ENCODE measurements around the gene SRXN1. TPM values are rescaled to one million over a fixed set of nuclear protein-coding genes. Genes with fewer than 3 reads are reported as not detected.

Gene SRXN1
- total RNA-seq, 1 experiment from 2014 or later = 512 TPM

DNA sequence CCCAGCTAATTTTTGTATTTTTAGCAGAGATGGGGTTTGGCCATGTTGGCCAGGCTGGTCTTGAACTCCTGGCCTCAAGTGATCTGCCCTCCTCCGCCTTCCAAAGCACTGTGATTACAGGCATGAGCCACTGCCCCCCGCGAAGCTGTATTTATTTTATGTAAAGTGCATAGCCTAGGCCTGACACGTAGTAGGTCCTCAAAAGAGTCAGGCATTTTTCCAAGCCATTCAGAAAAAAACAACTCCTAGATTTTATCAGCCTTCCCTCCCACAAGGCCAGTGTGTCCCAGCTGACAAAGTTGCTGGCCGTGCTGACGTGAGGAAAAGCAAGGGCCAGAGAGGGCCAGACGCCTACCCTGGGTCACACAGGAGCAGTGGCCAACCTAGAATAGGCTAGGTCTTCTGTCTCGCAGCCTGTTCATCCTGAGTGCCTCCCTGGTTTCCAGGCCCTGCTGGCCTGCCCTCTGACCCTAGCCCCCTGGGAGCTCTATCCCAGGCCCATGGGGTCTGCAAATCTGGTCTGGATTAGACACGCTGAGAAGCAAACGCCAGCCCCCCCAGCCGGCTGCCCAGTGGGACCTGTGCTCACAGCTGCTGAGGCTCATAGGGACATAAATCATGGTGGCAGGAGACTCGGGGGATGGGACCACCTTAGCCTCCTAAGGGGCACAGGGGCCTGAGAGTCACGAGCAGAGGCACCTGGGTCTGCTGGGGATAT, 54.7 kb downstream of the SRXN1 start:
- in situ Hi-C loops (cut with HindIII; ENCODE audit: low pct_unique_long_range_greater_than_20kb, low sequenced_read_pairs) = no loop called here
- no peak for DNase-seq (ENCODE audit: low read depth)

DNA sequence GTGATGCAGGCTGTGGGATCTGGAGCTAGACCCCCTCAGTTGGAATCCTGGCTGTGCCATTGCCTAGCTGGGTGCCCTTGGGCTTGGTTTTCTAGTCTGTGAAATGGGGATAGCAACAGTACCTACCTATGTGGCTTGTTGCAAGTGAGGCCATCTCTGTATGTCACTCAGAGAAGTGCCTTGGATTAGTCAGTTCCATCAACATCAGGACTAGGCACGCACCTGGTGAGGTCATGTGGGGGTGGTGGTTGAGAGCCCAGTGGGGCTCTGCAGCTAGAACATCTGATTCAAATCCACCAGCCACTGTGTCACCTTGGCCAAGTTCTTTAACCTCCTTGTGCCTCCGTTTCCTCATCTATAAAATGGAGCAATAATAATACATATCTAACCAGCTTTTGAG, 55.4 kb downstream of the SRXN1 start:
- no peak for DNase-seq (ENCODE audit: low read depth)
- in situ Hi-C loops (cut with HindIII; ENCODE audit: low pct_unique_long_range_greater_than_20kb, low sequenced_read_pairs) = no loop called here

Other genes starting within 250 kb of the SRXN1 start
- gene RBCK1, start 244.9 kb downstream of the SRXN1 start, total RNA-seq (2014; rRNA removed; shearing (Covaris generic); ENCODE audit: low replicate concordance) = 245 and 298 TPM in 2 replicates
- gene TBC1D20, start 190.7 kb downstream of the SRXN1 start, total RNA-seq (2014; rRNA removed; shearing (Covaris generic); ENCODE audit: low replicate concordance) = 13.8 and 20.0 TPM in 2 replicates
- gene CSNK2A1, start 109.4 kb downstream of the SRXN1 start, total RNA-seq (2014; rRNA removed; shearing (Covaris generic); ENCODE audit: low replicate concordance) = 183 and 228 TPM in 2 replicates
- gene TCF15, start 42.9 kb downstream of the SRXN1 start, total RNA-seq (2014; rRNA removed; shearing (Covaris generic); ENCODE audit: low replicate concordance) = not detected in 2 replicates
- not detected in 2 replicates for gene SCRT2, start 22.6 kb upstream of the SRXN1 start, total RNA-seq (2014; rRNA removed; shearing (Covaris generic); ENCODE audit: low replicate concordance)
- gene SLC52A3, start 115.3 kb upstream of the SRXN1 start, total RNA-seq (2014; rRNA removed; shearing (Covaris generic); ENCODE audit: low replicate concordance) = 3.6 and 6.5 TPM in 2 replicates
- 7.3 and 14.9 TPM in 2 replicates for gene FAM110A, start 180.5 kb upstream of the SRXN1 start, total RNA-seq (2014; rRNA removed; shearing (Covaris generic); ENCODE audit: low replicate concordance)

Data from Caki2 (cell line).